Endothelial cell of umbilical vein (primary cell): ENCODE data around the gene CTSD.

Experiments
- CTCF ChIP-seq, 2 donors: IDR thresholded peaks; 1 replicate in 1 of 2; 2 replicates in 1 of 2; pipeline ENCODE4 v1.5.1; 2011; ENCODE audit warnings: low read length in 2 of 2, mild to moderate bottlenecking in 2 of 2, moderate library complexity in 2 of 2, control low read depth in 1 of 2, inconsistent platforms in 1 of 2, low read depth in 1 of 2; ENCODE audit not compliant: insufficient read depth in 1 of 2; ENCODE audit errors: extremely low read depth in 1 of 2
- EZH2 ChIP-seq: IDR thresholded peaks from 2 replicates; pipeline ENCODE4 v1.6.1; 2012; ENCODE audit warnings: borderline replicate concordance, low read depth, mild to moderate bottlenecking, moderate library complexity, low read length, inconsistent platforms; ENCODE audit not compliant: severe bottlenecking
- POLR2A ChIP-seq: IDR thresholded peaks from 2 replicates; pipeline ENCODE4 v1.6.1; 2012; ENCODE audit warnings: low read depth, mild to moderate bottlenecking, control low read depth, low read length

GRCh38 chr11:1796413-1797011 is 32.8 kb upstream of the CTSD start:
- TF ChIP-seq CTCF (IDR thresholded peaks at IDR 0.05; ENCODE audit: extremely low read depth in 1 of 2, insufficient read depth in 1 of 2, low read depth in 1 of 2, low read length in 2 of 2), result no peak
- TF ChIP-seq EZH2, result no peak
- no peak for TF ChIP-seq POLR2A
